LNCaP clone FGC (cell line): ENCODE measurements around the gene FCN1.

Source experiments
- DNase-seq: peaks from one replicate; pipeline ENCODE4 v3.0.0-alpha.2; 2011; ENCODE audit warnings: low read depth
- H3K4me3 ChIP-seq: 2 replicates; pipeline ENCODE4 v1.5.1; 2011; ENCODE audit warnings: mild to moderate bottlenecking, low read depth, low read length, control low read depth
- CTCF ChIP-seq: IDR thresholded peaks from 2 replicates; pipeline ENCODE4 v1.5.1; 2012; ENCODE audit warnings: mild to moderate bottlenecking; ENCODE audit not compliant: control insufficient read depth, insufficient read depth; ENCODE audit errors: extremely low read depth

FCN1 gene

GRCh38 chr9:134875371-134875770, 42.3 kb downstream of the FCN1 start:
- no peak for DNase-seq
- TF ChIP-seq CTCF: no peak
- H3K4me3 ChIP-seq: no peak overlapping the region

- no peak overlapping the region for H3K4me3 ChIP-seq
- no peak for DNase-seq
- TF ChIP-seq CTCF: no peak
These were observed 45.1 kb downstream of the FCN1 start for GRCh38 chr9:134872482-134873231.

- no peak for DNase-seq
- no peak overlapping the region for H3K4me3 ChIP-seq
- TF ChIP-seq CTCF: no peak
These were observed 45.9 kb downstream of the FCN1 start for GRCh38 chr9:134871697-134872340.

- TF ChIP-seq CTCF: no peak
- no peak for DNase-seq
- no peak overlapping the region for H3K4me3 ChIP-seq
These were observed 46.7 kb downstream of the FCN1 start for GRCh38 chr9:134870746-134871662.

- H3K4me3 ChIP-seq: no peak overlapping the region
- TF ChIP-seq CTCF: no peak
These were observed 47.4 kb downstream of the FCN1 start for GRCh38 chr9:134870301-134870694.

GRCh38 chr9:134869554-134870300, 48.0 kb downstream of the FCN1 start:
- H3K4me3 ChIP-seq: no peak overlapping the region
- TF ChIP-seq CTCF: no peak
- DNase-seq: no peak

More at GRCh38 chr9:134870301-134870694, 47.4 kb downstream of the FCN1 start:
- DNase-seq: no peak
